Activated B cell treated with CpG ODN at 0.5 μM for 24 hours (primary cell): ENCODE results near the gene MATR3. TPM values are rescaled to one million over a fixed set of nuclear protein-coding genes. Genes with fewer than 3 reads are reported as not detected.

Source experiments
- ATAC-seq: fragments of 200-7000 bp; cut with Tn5 transposase; one replicate; pipeline ENCODE4 v1.10.0; 2021; ENCODE audit warnings: low read depth, mild to moderate bottlenecking, moderate library complexity
- CTCF ChIA-PET: fragments of 350-600 bp; sonication (Branson Sonifier 250); formaldehyde crosslinking; loops from one replicate; lab custom pipeline; 2021; ENCODE audit warnings: antibody characterized with exemption; lab: Charles Lee
- POLR2A ChIA-PET: fragments of 350-600 bp; sonication (Branson Sonifier 250); formaldehyde crosslinking; loops from one replicate; lab custom pipeline; 2021; ENCODE audit warnings: antibody characterized with exemption; lab: Charles Lee
- DNase-seq: peaks from one replicate; pipeline ENCODE4 v3.0.0; 2022
- H3K27ac Mint-ChIP-seq: one replicate; pipeline ENCODE4 v1.8.0; 2020; ENCODE audit warnings: mixed read lengths
- H3K27me3 Mint-ChIP-seq: one replicate; pipeline ENCODE4 v1.8.0; 2021; ENCODE audit warnings: mixed read lengths
- H3K36me3 Mint-ChIP-seq: one replicate; pipeline ENCODE4 v1.8.0; 2021; ENCODE audit warnings: low read depth, mixed read lengths
- H3K4me1 Mint-ChIP-seq: one replicate; pipeline ENCODE4 v1.8.0; 2021; ENCODE audit warnings: mixed read lengths
- H3K4me3 Mint-ChIP-seq: one replicate; pipeline ENCODE4 v1.8.0; 2020; ENCODE audit warnings: mild to moderate bottlenecking, mixed read lengths
- H3K9me3 Mint-ChIP-seq: one replicate; pipeline ENCODE4 v1.8.0; 2020; ENCODE audit warnings: mixed read lengths
- CTCF ChIP-seq: fragments of 200-600 bp; IDR thresholded peaks from one replicate; pipeline ENCODE4 v1.8.0; 2022; ENCODE audit warnings: antibody characterized with exemption, mild to moderate bottlenecking
- intact Hi-C: fragments of 100-400 bp; cut with micrococcal nuclease; formaldehyde crosslinking; loops from one replicate; pipeline ENCODE4 v1.15.1; 2024
- total RNA-seq: library from RNA; stranded (reverse); gene quantifications from 2 replicates; pipeline ENCODE4 v1.2.3, GENCODE V29; 2022

MATR3 gene
- 242 and 294 TPM in 2 replicates for total RNA-seq

- no peaks in the 10 kb centered on the region for H3K9me3 Mint-ChIP-seq
Measured at GRCh38 chr5:139293507-139294373, at the start of gene MATR3. Gene MATR3, plus strand, starts transcription at chr5:139293740. Its CDS starts 13,676 bp downstream, at chr5:139307416.

GRCh38 chr5:139245637-139246339, 47.8 kb upstream of the MATR3 start:
- Mint-ChIP-seq H3K4me1 (no peaks in the 10 kb centered on the region), H3K36me3 (no peaks in the 10 kb centered on the region), H3K27me3 (peaks cover 3% of the 10 kb centered on the region), H3K27ac (no peak overlapping the region), H3K9me3 (no peaks in the 10 kb centered on the region), H3K4me3 (no peak overlapping the region)
- intact Hi-C loops = no loop called here
- TF ChIP-seq CTCF = no peak
- ChIA-PET POLR2A (no interaction called here), CTCF (no interaction called here)
- ATAC-seq (no peak), DNase-seq (no peak)

More at GRCh38 chr5:139293507-139294373, at the start of gene MATR3:
- intact Hi-C loops = loop anchor here (1.0 to 10.0 kb wide), 9 partner anchors 13 to 939 kb away; partner anchors contain the start of genes CYSTM1, DNAJC18, ETF1 and KDM3B
- peaks cover 20% of the 10 kb centered on the region for H3K36me3 Mint-ChIP-seq
- DNase-seq (peak; percentile 87), ATAC-seq (peak; percentile 90)
- peak within 1 kb of the TSS; percentile 97 for H3K4me3 Mint-ChIP-seq
- ChIA-PET POLR2A (interaction anchor here (0.6 to 3.8 kb wide), 36 partner anchors 9 to 1263 kb away, joined by 3 to 98 read pairs (median 4); partner anchors contain the start of genes DNAJC18, ETF1, FAM53C and HSPA9), CTCF (interaction anchor here (0.5 kb wide), 1 partner anchor 95 kb away, joined by 3 read pairs; no protein-coding TSS in a partner anchor)
- H3K27ac Mint-ChIP-seq = peak within 1 kb of the TSS; percentile 96
- TF ChIP-seq CTCF = no peak
- H3K27me3 Mint-ChIP-seq = no peaks in the 10 kb centered on the region
- peaks cover 48% of the 10 kb centered on the region for H3K4me1 Mint-ChIP-seq

- no peaks in the 10 kb centered on the region for H3K36me3 Mint-ChIP-seq
- no peak overlapping the region for H3K27ac Mint-ChIP-seq
- ATAC-seq = no peak
- H3K27me3 Mint-ChIP-seq = no peaks in the 10 kb centered on the region
- peaks cover 3% of the 10 kb centered on the region for H3K4me1 Mint-ChIP-seq
- H3K4me3 Mint-ChIP-seq = no peak overlapping the region
- POLR2A ChIA-PET = no interaction called here
- CTCF ChIA-PET = no interaction called here
- no peaks in the 10 kb centered on the region for H3K9me3 Mint-ChIP-seq
- TF ChIP-seq CTCF = no peak
- intact Hi-C loops = no loop called here
- DNase-seq = no peak
Measured at GRCh38 chr5:139246394-139246793, 47.1 kb upstream of the MATR3 start.

- POLR2A ChIA-PET = interaction anchor here (0.6 kb wide), 1 partner anchor 56 kb away, joined by 6 read pairs; no protein-coding TSS in a partner anchor
- H3K4me3 Mint-ChIP-seq = no peak overlapping the region
- peaks cover 5% of the 10 kb centered on the region for H3K4me1 Mint-ChIP-seq
- no peak for TF ChIP-seq CTCF
- no peaks in the 10 kb centered on the region for H3K27me3 Mint-ChIP-seq
- no peaks in the 10 kb centered on the region for H3K36me3 Mint-ChIP-seq
- DNase-seq (no peak), ATAC-seq (no peak)
- no peak overlapping the region for H3K27ac Mint-ChIP-seq
- intact Hi-C loops = no loop called here
- CTCF ChIA-PET = no interaction called here
- H3K9me3 Mint-ChIP-seq = no peaks in the 10 kb centered on the region
Measured at GRCh38 chr5:139248826-139249453, 44.6 kb upstream of the MATR3 start.
